GM12801 (cell line): ENCODE results near the gene CAMTA1.

ENCODE experiments used
- TF ChIP-seq, protein P1 (sequence below): IDR thresholded peaks from one replicate; pipeline ENCODE4 v1.5.1; 2011; ENCODE audit warnings: control low read depth; ENCODE audit not compliant: insufficient read length; ENCODE audit errors: extremely low read depth

Gene CAMTA1

DNA sequence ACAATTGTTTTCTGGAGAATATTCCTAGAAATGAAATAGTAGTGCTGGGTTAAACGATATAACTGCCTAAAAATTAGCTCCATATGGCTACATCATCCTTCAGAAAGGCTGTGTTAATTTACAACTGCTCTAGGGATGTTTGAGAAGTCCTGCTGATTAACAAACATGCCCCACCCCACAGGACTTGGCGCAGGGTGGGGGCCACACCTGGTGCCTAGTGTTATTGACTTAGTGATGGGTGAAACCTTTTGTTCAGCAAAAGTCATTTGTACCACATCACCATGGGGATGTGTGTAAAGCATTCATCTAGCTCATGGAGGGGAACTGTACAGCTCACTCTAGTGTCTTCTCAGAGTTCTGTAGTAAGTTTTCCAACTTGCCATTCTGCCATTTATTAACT is 492.8 kb downstream of the CAMTA1 start:
- TF ChIP-seq, protein P1, sequence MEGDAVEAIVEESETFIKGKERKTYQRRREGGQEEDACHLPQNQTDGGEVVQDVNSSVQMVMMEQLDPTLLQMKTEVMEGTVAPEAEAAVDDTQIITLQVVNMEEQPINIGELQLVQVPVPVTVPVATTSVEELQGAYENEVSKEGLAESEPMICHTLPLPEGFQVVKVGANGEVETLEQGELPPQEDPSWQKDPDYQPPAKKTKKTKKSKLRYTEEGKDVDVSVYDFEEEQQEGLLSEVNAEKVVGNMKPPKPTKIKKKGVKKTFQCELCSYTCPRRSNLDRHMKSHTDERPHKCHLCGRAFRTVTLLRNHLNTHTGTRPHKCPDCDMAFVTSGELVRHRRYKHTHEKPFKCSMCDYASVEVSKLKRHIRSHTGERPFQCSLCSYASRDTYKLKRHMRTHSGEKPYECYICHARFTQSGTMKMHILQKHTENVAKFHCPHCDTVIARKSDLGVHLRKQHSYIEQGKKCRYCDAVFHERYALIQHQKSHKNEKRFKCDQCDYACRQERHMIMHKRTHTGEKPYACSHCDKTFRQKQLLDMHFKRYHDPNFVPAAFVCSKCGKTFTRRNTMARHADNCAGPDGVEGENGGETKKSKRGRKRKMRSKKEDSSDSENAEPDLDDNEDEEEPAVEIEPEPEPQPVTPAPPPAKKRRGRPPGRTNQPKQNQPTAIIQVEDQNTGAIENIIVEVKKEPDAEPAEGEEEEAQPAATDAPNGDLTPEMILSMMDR, result no peak

DNA sequence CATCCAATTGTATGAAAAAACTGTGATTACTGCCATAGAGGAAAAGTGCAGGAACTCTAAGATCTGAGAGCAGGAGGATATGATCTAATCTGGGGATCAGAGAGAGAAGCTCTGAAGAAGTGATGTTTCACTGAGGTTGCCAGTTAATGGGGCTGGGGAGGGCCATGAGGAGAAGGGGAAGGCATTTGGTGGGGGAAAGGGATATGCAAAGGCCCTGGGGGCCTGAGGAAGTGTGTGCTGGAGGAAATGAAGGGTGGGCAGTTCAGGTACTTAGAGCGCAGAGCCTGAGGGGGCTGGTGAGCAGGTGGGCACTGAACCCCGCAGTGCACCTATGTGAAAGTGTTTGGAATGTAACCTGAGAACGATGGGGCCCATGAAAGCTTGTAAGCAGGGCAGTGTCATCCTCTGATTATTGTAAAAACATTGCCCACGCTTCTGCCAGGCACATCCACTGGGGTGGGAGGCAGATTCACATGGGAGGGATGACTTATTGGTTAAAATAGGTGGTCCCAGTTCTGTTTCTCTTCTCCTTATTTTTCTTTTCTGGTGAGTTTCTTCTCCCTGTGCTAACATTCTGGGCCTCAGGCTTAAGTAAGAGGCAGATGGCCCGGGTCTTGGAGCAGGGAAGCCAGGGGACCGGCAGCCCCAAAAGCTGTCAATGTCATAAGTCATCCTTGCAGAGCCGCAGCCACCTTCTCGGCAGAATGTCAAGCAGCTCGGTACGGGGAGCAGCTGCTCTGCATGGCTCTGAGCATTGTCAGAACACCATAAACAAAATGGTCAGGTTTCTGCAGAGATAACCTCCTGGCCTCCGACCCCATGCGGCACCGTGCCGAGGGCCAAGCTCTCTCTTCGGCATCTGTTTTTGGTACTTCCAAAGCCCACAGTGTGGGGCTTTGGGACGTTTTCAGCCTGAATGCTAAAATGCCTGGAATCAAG is 493.8 kb downstream of the CAMTA1 start:
- TF ChIP-seq, protein P1, result no peak

DNA sequence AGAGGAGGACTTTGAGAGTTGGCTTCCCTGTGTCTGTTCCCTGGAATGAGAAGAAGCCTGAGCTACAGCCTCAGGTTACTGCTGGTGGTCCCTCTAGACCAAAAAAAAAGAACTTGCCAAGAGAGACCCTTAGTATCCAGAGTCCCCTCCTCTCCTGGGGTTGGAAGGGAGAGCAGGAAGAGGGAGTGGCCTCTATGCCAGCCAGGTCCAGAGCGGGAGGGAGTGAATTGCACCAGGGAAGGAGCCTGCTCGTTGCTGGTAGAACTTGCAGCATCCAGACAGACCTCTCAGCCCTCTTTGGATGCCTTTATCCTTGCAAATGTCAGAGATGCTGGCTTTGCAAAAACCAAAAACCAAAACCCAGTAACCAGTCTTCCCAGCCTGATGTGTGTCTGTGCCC is 494.5 kb downstream of the CAMTA1 start:
- TF ChIP-seq, protein P1, result no peak

DNA sequence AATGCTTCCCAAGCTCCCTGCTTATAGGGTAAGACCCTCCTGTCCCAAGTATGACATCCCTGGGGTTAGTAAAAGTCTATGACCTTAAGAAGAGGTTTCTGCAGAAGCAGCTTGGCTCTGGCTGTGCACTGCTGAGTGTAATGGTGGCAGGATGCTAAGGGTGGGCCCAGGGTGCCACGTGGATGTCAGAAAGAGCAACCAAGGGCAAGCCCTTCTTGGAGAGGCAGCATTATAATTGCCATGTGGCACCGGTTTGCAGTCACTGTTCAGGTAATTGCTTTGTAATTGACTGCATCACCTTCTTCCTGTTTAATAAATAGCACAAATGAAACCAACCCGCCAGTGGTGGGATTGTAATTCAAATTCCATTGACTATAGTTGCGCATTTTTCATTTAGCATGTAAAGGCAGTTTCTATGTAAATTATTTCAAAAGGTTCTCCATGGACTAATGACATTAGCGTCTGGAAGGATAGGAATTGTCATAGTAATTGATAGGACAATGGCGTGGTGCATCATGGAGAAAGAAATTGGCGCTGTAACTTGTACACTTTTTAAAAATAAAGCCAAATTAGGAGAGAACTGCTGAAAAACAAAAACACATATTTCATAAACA is 495.2 kb downstream of the CAMTA1 start:
- TF ChIP-seq, protein P1, result no peak

DNA sequence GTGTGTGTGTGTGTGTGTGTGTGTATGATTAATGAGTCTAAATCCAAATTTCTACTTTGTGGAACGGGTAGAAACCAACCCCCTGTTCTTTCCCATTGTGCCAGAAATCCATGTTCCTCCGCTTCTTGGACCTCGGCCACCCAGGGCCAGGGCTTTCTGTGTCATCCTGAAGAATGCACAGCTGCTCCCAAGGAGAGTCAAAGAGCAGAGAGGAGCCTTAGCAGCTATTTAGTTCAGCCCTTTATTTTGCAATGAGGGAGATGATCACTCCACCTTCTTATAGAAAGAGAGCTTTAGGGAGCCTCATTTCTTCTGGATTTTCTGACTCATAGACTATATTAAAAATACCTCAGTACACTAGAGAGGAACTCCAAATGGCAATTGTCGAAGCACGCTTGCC is 496.6 kb downstream of the CAMTA1 start:
- TF ChIP-seq, protein P1, result no peak

DNA sequence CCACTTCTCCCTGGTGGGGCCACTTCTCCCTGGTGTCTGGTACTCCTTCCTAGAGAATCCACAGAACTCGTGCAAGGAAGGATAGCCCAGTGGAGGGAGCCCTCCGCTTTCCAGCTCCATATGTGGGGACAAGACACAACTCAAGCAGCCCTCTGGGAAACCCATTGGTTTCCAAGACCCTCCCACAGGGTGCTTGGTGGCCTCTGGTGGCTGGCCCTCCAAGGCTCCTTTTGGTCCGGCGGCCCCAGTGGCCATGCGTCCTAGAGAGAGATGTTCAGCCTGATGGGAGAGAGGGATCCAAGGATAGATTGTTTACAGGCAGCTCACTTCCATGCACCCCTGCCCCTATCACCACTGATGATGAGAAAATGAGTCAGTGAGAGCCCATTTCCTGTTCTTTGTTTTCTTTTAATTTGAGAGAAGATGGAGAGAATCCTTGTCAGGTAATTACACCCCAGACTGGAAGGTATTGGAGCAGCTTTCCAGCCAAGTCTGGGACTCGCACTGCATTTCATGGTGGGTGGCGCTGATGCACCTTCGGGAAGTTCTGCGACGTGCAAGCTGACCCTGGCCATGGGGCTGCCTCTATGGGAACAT is 499.7 kb downstream of the CAMTA1 start:
- TF ChIP-seq, protein P1, result no peak

DNA sequence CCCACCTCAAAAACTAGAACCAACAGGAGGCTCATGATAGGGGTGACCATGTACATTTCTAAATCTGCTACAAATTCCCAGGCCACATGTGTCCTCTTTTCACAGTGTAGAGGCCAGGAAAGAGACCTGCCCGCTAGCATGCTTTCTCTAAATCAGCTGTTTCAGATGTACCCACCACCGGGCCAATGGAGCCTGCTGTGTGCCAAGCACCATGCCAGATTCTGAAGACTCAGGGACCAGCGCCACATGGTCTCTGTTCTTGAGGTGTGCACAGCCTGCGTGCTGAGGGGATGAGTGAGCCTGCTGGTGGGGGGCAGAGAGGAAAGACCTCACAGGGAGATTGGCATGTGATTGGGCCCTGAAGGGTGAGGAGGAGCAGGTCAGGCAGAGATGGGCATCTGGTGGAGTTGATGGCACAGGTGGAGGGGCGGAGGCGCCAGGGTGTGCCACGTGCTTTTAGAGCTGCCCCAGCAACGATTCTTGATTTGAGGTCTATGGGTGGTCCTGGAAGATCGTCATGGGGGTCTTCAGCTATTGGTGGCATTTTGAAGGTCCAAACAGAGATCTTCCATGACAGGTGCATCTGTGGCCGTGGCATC is 500.7 kb downstream of the CAMTA1 start:
- TF ChIP-seq, protein P1, result no peak
